K562 (cell line): Measurements from ENCODE around the gene TTC9C. TPM values are rescaled to one million over a fixed set of nuclear protein-coding genes. Genes with fewer than 3 reads are reported as not detected.

Experiments
- DIDO1 ChIP-seq: fragments of 450-650 bp; IDR thresholded peaks from 2 replicates; pipeline ENCODE4 v1.6.1; 2016; ENCODE audit warnings: low read depth, missing biosample characterization, missing genetic modification characterization
- ERF ChIP-seq: fragments of 450-650 bp; formaldehyde crosslinking; IDR thresholded peaks from 2 replicates; pipeline ENCODE4 v1.4.0; 2020; ENCODE audit warnings: mild to moderate bottlenecking, mixed read lengths
- KAT7 ChIP-seq: sonication (generic); formaldehyde crosslinking; IDR thresholded peaks from 2 replicates; pipeline ENCODE4 v1.8.0; 2022; ENCODE audit warnings: missing genetic modification reagents, mild to moderate bottlenecking, borderline replicate concordance
- KDM5B ChIP-seq: fragments of 200-600 bp; sonication (generic); IDR thresholded peaks from 2 replicates; pipeline ENCODE4 v1.6.1; 2012; ENCODE audit warnings: low read depth, mild to moderate bottlenecking, moderate library complexity, low read length, control low read depth, inconsistent platforms; ENCODE audit not compliant: insufficient replicate concordance
- KLF16 ChIP-seq: IDR thresholded peaks from 2 replicates; pipeline ENCODE4 v1.6.1; 2016; ENCODE audit warnings: antibody characterized with exemption
- NUFIP1 ChIP-seq: fragments of 450-650 bp; IDR thresholded peaks from 2 replicates; pipeline ENCODE4 v1.6.1; 2018; ENCODE audit not compliant: partially characterized antibody
- PTBP1 ChIP-seq: fragments of 200-400 bp; formaldehyde crosslinking; IDR thresholded peaks from 2 replicates; pipeline ENCODE4 v1.6.1; 2017; ENCODE audit warnings: low read depth, low read length
- RUNX1 ChIP-seq: sonication (generic); IDR thresholded peaks from 2 replicates; pipeline ENCODE4 v1.6.1; 2016; ENCODE audit warnings: antibody characterized with exemption, low read depth
- SIN3A ChIP-seq, 2 experiments: fragments of 150-350 bp in 1 of 2; IDR thresholded peaks; 2 replicates each; pipeline ENCODE4 v1.6.1; 2011 to 2016; ENCODE audit warnings: borderline replicate concordance in 2 of 2, low read depth in 2 of 2, low read length in 2 of 2, mild to moderate bottlenecking in 2 of 2, moderate library complexity in 2 of 2; ENCODE audit not compliant: control insufficient read depth in 1 of 2
- TAF9B ChIP-seq: fragments of 450-650 bp; IDR thresholded peaks from 2 replicates; pipeline ENCODE4 v1.6.1; 2018; ENCODE audit warnings: mild to moderate bottlenecking; ENCODE audit not compliant: partially characterized antibody
- ZBTB7A ChIP-seq: IDR thresholded peaks from 2 replicates; pipeline ENCODE4 v1.6.1; 2011; ENCODE audit warnings: low read depth, mild to moderate bottlenecking, low read length, moderate library complexity, borderline replicate concordance; ENCODE audit not compliant: control insufficient read depth
- ZKSCAN1 ChIP-seq: fragments of 150-350 bp; IDR thresholded peaks from 2 replicates; pipeline ENCODE4 v1.6.1; 2016; ENCODE audit warnings: low read depth, low read length
- ZNF354B ChIP-seq: fragments of 250-450 bp; sonication (Bioruptor Pico); IDR thresholded peaks from 2 replicates; pipeline ENCODE4 v1.4.0; 2020
- ZNF408 ChIP-seq: fragments of 250-450 bp; sonication (Bioruptor Pico); IDR thresholded peaks from 2 replicates; pipeline ENCODE4 v1.4.0; 2020; ENCODE audit warnings: low read depth, mild to moderate bottlenecking, moderate library complexity
- ZNF76 ChIP-seq: fragments of 250-450 bp; sonication (Bioruptor Pico); IDR thresholded peaks from 2 replicates; pipeline ENCODE4 v1.4.0; 2020; ENCODE audit warnings: mild to moderate bottlenecking, moderate library complexity, borderline replicate concordance
- polyA plus RNA-seq, 8 experiments: library from polyadenylated mRNA; depleted of rRNA in 4 of 8; stranded (reverse) in 5 of 8; unstranded in 3 of 8; fragments of >200 nt; fragmentation: Nextera tagmentation in 2 of 8; fragmentation: Illumina TruSeq in 1 of 8; extraction: Ambion mirVana in 2 of 8; extraction: Trizol in 1 of 8; gene quantifications; 2 replicates each; pipeline versions ENCODE4 v1.2.1 to v1.2.3, GENCODE V29; 2011 to 2014; ENCODE audit warnings: inconsistent platforms in 1 of 8, missing spikeins in 1 of 8
- total RNA-seq, 7 experiments: library from RNA; depleted of rRNA in 6 of 7; stranded (reverse); fragments of >200 nt in 6 of 7; fragmentation: Illumina TruSeq in 2 of 7; extraction: Trizol in 2 of 7; gene quantifications; 2 replicates each; pipeline versions ENCODE4 v1.2.1 to v1.2.3, GENCODE V29; 2011 to 2021; ENCODE audit warnings: low replicate concordance in 1 of 7
- TF ChIP-seq, protein P1 (sequence below): fragments of 250-450 bp; sonication (Bioruptor Pico); IDR thresholded peaks from 2 replicates; pipeline ENCODE4 v1.8.0; 2021; ENCODE audit warnings: moderate library complexity, mild to moderate bottlenecking, inconsistent platforms
- TF ChIP-seq, protein P2 (sequence below): fragments of 450-650 bp; formaldehyde crosslinking; IDR thresholded peaks from 2 replicates; pipeline ENCODE4 v1.4.0; 2020; ENCODE audit warnings: mild to moderate bottlenecking, mixed read lengths
- TF ChIP-seq, protein P3 (sequence below): fragments of 450-650 bp; IDR thresholded peaks from 2 replicates; pipeline ENCODE4 v1.6.1; 2016; ENCODE audit warnings: antibody characterized with exemption
- TF ChIP-seq, protein P4 (sequence below): sonication (generic); formaldehyde crosslinking; IDR thresholded peaks from 2 replicates; pipeline ENCODE4 v1.8.0; 2022; ENCODE audit warnings: mild to moderate bottlenecking, low read depth, missing genetic modification reagents

Gene TTC9C
- total and polyA plus RNA-seq, 9 of the 15 experiments (the other 6 are each of a cell fraction or from before 2014, with no cell fraction given): 32.8 to 59.0 (median 37.1) TPM

DNA sequence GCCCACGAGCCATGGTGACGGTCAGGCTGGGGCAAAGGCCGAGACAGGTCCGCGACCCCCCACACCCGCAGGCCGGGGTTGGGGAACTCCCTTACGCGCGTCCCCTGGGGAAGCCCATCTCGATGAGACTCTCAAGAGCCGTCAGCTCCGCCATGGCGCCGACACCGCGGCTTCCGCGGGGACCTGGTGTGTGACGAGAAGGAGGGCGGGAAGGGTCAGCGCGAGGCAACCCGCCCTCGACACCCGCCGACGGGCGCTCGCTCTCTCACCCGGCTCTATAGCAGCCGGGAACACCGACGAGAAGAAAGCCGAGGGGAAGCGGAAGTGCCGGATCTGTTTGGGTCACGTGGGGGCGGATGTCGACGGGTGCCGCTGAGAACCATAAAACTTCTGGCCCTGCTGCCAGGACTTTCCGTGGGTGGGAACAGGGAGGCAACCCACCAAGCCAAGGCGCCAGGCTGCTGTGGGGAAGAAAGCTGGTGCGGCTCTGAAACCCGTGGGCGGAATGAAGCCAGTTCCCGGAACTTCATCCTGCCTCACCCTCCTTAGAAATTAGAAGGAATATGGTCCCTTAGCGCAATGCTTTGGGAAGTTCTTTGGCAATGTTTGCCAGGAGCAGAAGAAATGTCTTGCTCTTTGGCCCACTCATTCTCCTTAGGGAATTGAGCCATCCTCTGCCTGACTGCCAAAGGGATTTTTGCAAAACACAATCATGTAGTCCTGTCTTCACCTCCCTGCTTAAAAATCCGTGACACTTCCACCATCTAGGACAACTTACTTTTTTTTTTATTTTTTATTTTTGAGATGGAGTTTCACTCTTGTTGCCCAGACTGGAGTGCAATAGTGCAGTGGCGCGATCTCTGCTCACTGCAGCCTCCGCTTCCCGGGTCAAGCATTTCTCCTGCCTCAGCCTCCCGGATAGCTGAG is 49.3 kb upstream of the TTC9C start, which contains the start of gene UBXN1 (continued):
- TF ChIP-seq PTBP1: no peak
- TF ChIP-seq SIN3A (IDR thresholded peaks at IDR 0.05; ENCODE audit: borderline replicate concordance in 2 of 2, control insufficient read depth in 1 of 2, low read depth in 2 of 2, low read length in 2 of 2): peak; percentile 83 to 88
- no peak for TF ChIP-seq KAT7 (CRISPR knock-in tag)
- TF ChIP-seq ZNF354B (CRISPR knock-in tag): no peak
- TF ChIP-seq, protein P1, sequence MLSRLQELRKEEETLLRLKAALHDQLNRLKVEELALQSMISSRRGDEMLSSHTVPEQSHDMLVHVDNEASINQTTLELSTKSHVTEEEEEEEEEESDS (CRISPR knock-in tag): no peak
- TF ChIP-seq ZBTB7A: peak; percentile 29; the same call in 1 of the 2 replicates
- peak; percentile 87 for TF ChIP-seq KLF16
- TF ChIP-seq, protein P2, sequence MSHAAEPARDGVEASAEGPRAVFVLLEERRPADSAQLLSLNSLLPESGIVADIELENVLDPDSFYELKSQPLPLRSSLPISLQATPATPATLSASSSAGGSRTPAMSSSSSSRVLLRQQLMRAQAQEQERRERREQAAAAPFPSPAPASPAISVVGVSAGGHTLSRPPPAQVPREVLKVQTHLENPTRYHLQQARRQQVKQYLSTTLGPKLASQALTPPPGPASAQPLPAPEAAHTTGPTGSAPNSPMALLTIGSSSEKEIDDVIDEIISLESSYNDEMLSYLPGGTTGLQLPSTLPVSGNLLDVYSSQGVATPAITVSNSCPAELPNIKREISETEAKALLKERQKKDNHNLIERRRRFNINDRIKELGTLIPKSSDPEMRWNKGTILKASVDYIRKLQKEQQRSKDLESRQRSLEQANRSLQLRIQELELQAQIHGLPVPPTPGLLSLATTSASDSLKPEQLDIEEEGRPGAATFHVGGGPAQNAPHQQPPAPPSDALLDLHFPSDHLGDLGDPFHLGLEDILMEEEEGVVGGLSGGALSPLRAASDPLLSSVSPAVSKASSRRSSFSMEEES (CRISPR knock-in tag): peak; percentile 95
- peak; percentile 75 for TF ChIP-seq KDM5B
- TF ChIP-seq ERF: no peak
- no peak for TF ChIP-seq ZNF76 (CRISPR knock-in tag)
- TF ChIP-seq ZNF408 (CRISPR knock-in tag): no peak
- peak; percentile 58 for TF ChIP-seq TAF9B
- TF ChIP-seq, protein P3, sequence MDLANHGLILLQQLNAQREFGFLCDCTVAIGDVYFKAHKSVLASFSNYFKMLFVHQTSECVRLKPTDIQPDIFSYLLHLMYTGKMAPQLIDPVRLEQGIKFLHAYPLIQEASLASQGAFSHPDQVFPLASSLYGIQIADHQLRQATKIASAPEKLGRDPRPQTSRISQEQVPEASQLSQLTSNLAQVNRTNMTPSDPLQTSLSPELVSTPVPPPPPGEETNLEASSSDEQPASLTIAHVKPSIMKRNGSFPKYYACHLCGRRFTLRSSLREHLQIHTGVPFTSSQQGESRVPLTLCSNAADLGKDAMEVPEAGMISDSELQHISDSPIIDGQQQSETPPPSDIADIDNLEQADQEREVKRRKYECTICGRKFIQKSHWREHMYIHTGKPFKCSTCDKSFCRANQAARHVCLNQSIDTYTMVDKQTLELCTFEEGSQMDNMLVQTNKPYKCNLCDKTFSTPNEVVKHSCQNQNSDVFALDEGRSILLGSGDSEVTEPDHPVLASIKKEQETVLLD: peak; percentile 50; the same call in 1 of the 2 replicates
- peak; percentile 67; the same call in 1 of the 2 replicates for TF ChIP-seq ZKSCAN1
- TF ChIP-seq RUNX1: no peak
- peak; percentile 83 for TF ChIP-seq DIDO1 (tag)
- TF ChIP-seq, protein P4, sequence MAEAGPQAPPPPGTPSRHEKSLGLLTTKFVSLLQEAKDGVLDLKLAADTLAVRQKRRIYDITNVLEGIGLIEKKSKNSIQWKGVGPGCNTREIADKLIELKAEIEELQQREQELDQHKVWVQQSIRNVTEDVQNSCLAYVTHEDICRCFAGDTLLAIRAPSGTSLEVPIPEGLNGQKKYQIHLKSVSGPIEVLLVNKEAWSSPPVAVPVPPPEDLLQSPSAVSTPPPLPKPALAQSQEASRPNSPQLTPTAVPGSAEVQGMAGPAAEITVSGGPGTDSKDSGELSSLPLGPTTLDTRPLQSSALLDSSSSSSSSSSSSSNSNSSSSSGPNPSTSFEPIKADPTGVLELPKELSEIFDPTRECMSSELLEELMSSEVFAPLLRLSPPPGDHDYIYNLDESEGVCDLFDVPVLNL (CRISPR knock-in tag): no peak
- no peak for TF ChIP-seq NUFIP1
